Calu3 (cell line): ENCODE data around the gene F2RL3. TPM values are rescaled to one million over a fixed set of nuclear protein-coding genes. Genes with fewer than 3 reads are reported as not detected.

ENCODE experiments used
- BruUV-seq: library from RNA; stranded (reverse); fragments of 400-500 nt; replicated peaks from 2 replicates; lab custom pipeline; 2021; lab: Mats Ljungman, UMichigan
- CTCF ChIA-PET: fragments of 300-600 bp; sonication (Branson Sonifier 250); formaldehyde crosslinking; loops from one replicate; lab custom pipeline; 2022; ENCODE audit warnings: antibody characterized with exemption; lab: Charles Lee
- DNase-seq: peaks from one replicate; pipeline ENCODE4 v3.0.0; 2022
- H3K27ac Mint-ChIP-seq: one replicate; pipeline ENCODE4 v1.8.0; 2022; ENCODE audit warnings: mixed read lengths; ENCODE audit not compliant: unreplicated experiment
- H3K27me3 Mint-ChIP-seq: one replicate; pipeline ENCODE4 v1.8.0; 2022; ENCODE audit warnings: mixed read lengths; ENCODE audit not compliant: unreplicated experiment
- H3K36me3 Mint-ChIP-seq: one replicate; pipeline ENCODE4 v1.8.0; 2022; ENCODE audit warnings: mild to moderate bottlenecking, moderate library complexity, mixed read lengths; ENCODE audit not compliant: insufficient read depth, unreplicated experiment
- H3K4me1 Mint-ChIP-seq: one replicate; pipeline ENCODE4 v1.8.0; 2022; ENCODE audit warnings: mild to moderate bottlenecking, low read depth, mixed read lengths; ENCODE audit not compliant: unreplicated experiment
- H3K4me3 Mint-ChIP-seq: one replicate; pipeline ENCODE4 v1.8.0; 2022; ENCODE audit warnings: mild to moderate bottlenecking, low read depth, moderate library complexity, mixed read lengths; ENCODE audit not compliant: unreplicated experiment
- H3K9me3 Mint-ChIP-seq: one replicate; pipeline ENCODE4 v1.8.0; 2022; ENCODE audit warnings: low read depth, mixed read lengths; ENCODE audit not compliant: unreplicated experiment
- intact Hi-C: fragments of 100-400 bp; cut with micrococcal nuclease; formaldehyde crosslinking; loops from one replicate; pipeline ENCODE4 v1.10.0; 2022; ENCODE audit not compliant: unreplicated experiment
- total RNA-seq: library from RNA; stranded (reverse); gene quantifications from 2 replicates; pipeline ENCODE4 v1.2.3, GENCODE V29; 2022
- TF ChIP-seq, protein P1 (sequence below): fragments of 200-600 bp; IDR thresholded peaks from one replicate; pipeline ENCODE4 v1.8.0; 2022; ENCODE audit warnings: antibody characterized with exemption; ENCODE audit not compliant: unreplicated experiment

The F2RL3 gene
- total RNA-seq, 1 experiment from 2014 or later, result not detected

DNA sequence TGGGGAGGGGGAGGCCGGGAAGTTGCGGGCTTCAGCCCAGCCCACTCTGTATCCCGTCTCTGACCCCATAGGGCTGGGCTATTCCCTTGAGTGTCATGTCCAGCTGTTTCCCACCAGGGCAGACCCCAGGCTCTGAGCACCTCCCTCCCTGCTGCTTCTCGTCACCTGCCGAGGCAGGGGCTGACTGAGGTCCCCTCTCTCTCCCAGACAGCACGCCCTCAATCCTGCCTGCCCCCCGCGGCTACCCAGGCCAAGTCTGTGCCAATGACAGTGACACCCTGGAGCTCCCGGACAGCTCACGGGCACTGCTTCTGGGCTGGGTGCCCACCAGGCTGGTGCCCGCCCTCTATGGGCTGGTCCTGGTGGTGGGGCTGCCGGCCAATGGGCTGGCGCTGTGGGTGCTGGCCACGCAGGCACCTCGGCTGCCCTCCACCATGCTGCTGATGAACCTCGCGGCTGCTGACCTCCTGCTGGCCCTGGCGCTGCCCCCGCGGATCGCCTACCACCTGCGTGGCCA, 625 bp downstream of the F2RL3 start:
- H3K4me1 Mint-ChIP-seq, result no peaks in the 10 kb centered on the region
- DNase-seq, result no peak
- no peaks in the 10 kb centered on the region for H3K27me3 Mint-ChIP-seq
- CTCF ChIA-PET, result no interaction called here
- BruUV-seq, result no TSS peak
- no peak overlapping the region for H3K4me3 Mint-ChIP-seq
- TF ChIP-seq, protein P1, sequence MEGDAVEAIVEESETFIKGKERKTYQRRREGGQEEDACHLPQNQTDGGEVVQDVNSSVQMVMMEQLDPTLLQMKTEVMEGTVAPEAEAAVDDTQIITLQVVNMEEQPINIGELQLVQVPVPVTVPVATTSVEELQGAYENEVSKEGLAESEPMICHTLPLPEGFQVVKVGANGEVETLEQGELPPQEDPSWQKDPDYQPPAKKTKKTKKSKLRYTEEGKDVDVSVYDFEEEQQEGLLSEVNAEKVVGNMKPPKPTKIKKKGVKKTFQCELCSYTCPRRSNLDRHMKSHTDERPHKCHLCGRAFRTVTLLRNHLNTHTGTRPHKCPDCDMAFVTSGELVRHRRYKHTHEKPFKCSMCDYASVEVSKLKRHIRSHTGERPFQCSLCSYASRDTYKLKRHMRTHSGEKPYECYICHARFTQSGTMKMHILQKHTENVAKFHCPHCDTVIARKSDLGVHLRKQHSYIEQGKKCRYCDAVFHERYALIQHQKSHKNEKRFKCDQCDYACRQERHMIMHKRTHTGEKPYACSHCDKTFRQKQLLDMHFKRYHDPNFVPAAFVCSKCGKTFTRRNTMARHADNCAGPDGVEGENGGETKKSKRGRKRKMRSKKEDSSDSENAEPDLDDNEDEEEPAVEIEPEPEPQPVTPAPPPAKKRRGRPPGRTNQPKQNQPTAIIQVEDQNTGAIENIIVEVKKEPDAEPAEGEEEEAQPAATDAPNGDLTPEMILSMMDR, result no peak
- H3K9me3 Mint-ChIP-seq, result no peaks in the 10 kb centered on the region
- H3K27ac Mint-ChIP-seq, result no peak overlapping the region
- intact Hi-C loops, result no loop called here
- H3K36me3 Mint-ChIP-seq, result peaks cover 5% of the 10 kb centered on the region

DNA sequence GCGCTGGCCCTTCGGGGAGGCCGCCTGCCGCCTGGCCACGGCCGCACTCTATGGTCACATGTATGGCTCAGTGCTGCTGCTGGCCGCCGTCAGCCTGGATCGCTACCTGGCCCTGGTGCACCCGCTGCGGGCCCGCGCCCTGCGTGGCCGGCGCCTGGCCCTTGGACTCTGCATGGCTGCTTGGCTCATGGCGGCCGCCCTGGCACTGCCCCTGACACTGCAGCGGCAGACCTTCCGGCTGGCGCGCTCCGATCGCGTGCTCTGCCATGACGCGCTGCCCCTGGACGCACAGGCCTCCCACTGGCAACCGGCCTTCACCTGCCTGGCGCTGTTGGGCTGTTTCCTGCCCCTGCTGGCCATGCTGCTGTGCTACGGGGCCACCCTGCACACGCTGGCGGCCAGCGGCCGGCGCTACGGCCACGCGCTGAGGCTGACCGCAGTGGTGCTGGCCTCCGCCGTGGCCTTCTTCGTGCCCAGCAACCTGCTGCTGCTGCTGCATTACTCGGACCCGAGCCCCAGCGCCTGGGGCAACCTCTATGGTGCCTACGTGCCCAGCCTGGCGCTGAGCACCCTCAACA, 1.2 kb downstream of the F2RL3 start:
- CTCF ChIA-PET, result no interaction called here
- H3K4me3 Mint-ChIP-seq, result no peak overlapping the region

DNA sequence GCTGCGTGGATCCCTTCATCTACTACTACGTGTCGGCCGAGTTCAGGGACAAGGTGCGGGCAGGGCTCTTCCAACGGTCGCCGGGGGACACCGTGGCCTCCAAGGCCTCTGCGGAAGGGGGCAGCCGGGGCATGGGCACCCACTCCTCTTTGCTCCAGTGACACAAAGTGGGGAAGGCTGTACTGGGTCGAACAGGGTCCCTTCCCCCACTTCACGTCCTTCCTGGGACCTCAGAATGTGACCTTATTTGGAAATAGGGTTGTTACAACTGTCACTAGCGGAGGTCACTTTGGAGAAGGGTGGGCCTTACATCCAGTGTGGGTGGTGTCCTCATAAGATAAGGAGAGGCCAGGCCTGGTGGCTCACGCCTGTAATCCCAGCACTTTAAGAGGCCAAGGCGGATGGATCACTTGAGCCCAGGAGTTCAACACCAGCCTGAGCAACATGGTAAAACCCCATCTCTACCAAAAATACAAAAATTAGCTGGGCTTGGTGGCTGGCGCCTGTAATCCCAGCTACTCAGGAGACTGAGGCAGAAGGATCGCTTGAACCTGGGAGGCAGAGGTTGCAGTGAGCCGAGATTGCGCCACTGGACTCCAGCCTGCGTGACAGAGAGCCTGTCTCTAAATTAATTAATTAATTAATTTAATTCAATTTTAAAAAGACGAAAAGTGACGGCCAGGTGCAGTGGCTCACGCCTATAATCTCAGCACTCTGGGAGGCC, 1.8 kb downstream of the F2RL3 start:
- CTCF ChIA-PET, result no interaction called here
- no peak for DNase-seq
- BruUV-seq, result no TSS peak
- no peak overlapping the region for H3K4me3 Mint-ChIP-seq
- intact Hi-C loops, result loop anchor here (10.0 kb wide), 1 partner anchor 176 kb away; the partner anchor contains the start of gene NWD1
- H3K27me3 Mint-ChIP-seq, result peaks cover 9% of the 10 kb centered on the region
- TF ChIP-seq, protein P1, result no peak
- peaks cover 5% of the 10 kb centered on the region for H3K36me3 Mint-ChIP-seq
- H3K27ac Mint-ChIP-seq, result no peak overlapping the region
- no peaks in the 10 kb centered on the region for H3K4me1 Mint-ChIP-seq
- H3K9me3 Mint-ChIP-seq, result no peaks in the 10 kb centered on the region

More for the DNA sequence above, 1.2 kb downstream of the F2RL3 start:
- TF ChIP-seq, protein P1, result no peak
- H3K36me3 Mint-ChIP-seq, result peaks cover 5% of the 10 kb centered on the region
- DNase-seq, result no peak
- H3K9me3 Mint-ChIP-seq, result no peaks in the 10 kb centered on the region
- H3K27ac Mint-ChIP-seq, result no peak overlapping the region
- peaks cover 3% of the 10 kb centered on the region for H3K27me3 Mint-ChIP-seq
- no peaks in the 10 kb centered on the region for H3K4me1 Mint-ChIP-seq
- intact Hi-C loops, result loop anchor here (10.0 kb wide), 1 partner anchor 175 kb away; the partner anchor contains the start of gene NWD1
- BruUV-seq, result no TSS peak

DNA sequence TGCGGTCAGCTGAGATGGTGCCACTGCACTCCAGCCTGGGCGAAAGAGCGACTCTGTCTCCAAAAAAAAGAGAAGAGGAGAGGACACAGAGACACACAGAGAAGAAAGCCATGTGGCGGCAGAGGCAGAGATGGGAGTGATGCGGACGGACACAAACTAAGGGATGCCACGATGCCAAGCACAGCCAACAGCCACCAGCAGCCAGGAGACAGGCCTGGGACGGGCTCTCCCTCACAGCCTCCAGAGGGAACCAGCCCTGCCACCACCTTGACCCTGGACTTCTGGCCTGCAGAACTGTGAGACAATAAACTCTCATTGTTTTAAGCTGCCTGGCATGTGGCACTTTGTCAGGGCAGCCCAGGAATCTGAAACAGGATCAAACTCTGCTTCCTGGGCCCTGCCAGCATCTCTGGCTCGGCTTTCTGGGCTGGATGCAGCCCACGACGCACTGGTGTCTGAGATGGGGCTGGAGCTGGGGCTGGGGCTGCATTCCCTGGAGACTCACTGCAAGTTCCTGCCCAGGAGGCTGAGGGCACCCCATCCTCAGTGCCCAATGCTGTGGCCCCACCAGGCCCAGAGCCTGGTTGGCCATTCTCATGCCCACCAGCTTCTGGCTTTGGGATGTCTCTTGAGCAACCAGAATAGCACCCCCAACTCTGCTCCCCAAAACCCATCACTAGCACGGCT, 3.0 kb downstream of the F2RL3 start:
- H3K36me3 Mint-ChIP-seq, result no peaks in the 10 kb centered on the region
- no peaks in the 10 kb centered on the region for H3K4me1 Mint-ChIP-seq
- intact Hi-C loops, result loop anchor here (10.0 kb wide), 1 partner anchor 177 kb away; the partner anchor contains the start of gene NWD1
- CTCF ChIA-PET, result no interaction called here
- no peak overlapping the region for H3K27ac Mint-ChIP-seq
- no TSS peak for BruUV-seq
- DNase-seq, result no peak
- TF ChIP-seq, protein P1, result no peak
- no peak overlapping the region for H3K4me3 Mint-ChIP-seq
- no peaks in the 10 kb centered on the region for H3K9me3 Mint-ChIP-seq
- H3K27me3 Mint-ChIP-seq, result peaks cover 11% of the 10 kb centered on the region
